HUES64 (cell line): ENCODE data around the gene APCDD1.
A peak's percentile ranks its signal among the peaks of the same experiment; 100 is the strongest.

Experiments
- H3K27ac ChIP-seq: 2 replicates; pipeline ENCODE4 v1.7.0; 2013; ENCODE audit warnings: low read depth, low read length, inconsistent platforms
- H3K27me3 ChIP-seq: 2 replicates; pipeline ENCODE4 v1.6.1; 2013; ENCODE audit warnings: mild to moderate bottlenecking, low read length; ENCODE audit not compliant: insufficient read depth
- H3K36me3 ChIP-seq: 2 replicates; pipeline ENCODE4 v1.6.1; 2013; ENCODE audit warnings: mild to moderate bottlenecking, low read length; ENCODE audit not compliant: insufficient read depth
- H3K4me1 ChIP-seq: 2 replicates; pipeline ENCODE4 v1.6.1; 2013; ENCODE audit warnings: mild to moderate bottlenecking, low read length, moderate library complexity; ENCODE audit not compliant: insufficient read depth
- H3K4me3 ChIP-seq: 2 replicates; pipeline ENCODE4 v1.5.1; 2013; ENCODE audit warnings: mild to moderate bottlenecking, low read length, moderate library complexity
- H3K9ac ChIP-seq: 2 replicates; pipeline ENCODE4 v1.6.1; 2013; ENCODE audit warnings: mild to moderate bottlenecking, low read depth, low read length
- H3K9me3 ChIP-seq: 2 replicates; pipeline ENCODE4 v1.6.1; 2013; ENCODE audit warnings: low read depth, low read length; ENCODE audit not compliant: insufficient read depth
- WGBS: fragments of 150-250, 120-280 bp; methylation state at CpG from one replicate; pipeline ENCODE4 v1.1.7; 2013; ENCODE audit warnings: missing lambda C conversion rate; 5-methylcytosine and 5-hydroxymethylcytosine counted together

Gene APCDD1

DNA sequence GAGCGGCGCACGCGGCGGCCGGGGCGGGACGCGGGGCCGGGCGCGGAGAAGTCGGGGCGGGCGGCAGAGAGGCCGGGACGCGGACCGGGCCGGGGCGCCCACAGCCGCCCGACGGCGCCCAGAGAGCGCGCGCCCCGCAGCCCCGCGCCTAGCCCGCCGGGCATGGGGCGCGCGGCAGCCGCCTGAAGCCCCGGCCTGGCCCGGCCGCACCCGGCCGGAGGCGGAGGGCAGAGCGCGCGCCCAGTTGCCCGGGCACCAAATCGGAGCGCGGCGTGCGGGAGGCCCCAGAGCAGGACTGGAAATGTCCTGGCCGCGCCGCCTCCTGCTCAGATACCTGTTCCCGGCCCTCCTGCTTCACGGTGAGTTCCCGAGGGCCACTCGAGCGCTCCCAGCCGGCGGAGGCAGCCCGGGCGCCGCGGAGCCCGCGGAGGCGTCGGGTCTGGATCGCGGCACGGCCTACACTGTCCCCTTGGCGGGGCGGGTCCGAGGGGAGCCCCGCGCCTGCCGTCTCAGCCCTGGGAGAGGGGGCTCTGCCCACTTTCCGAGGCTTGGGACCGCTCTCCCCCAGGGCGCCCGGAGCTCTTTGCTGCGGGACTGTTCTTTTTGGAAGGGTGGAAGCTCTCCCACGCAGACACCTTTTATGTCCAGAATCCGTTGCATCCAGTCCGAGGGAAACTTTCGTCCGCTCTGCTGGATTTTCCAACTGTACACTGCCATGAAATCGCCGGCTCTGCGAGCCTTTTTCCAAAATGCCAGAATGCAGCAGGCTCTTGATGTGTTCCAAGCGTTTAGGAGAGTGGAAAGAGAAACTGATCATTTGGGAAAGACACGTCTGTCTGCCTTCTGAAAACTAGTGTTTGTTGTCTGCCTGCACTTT is 484 bp downstream of the APCDD1 start:
- Histone ChIP-seq H3K9me3 (no peaks in the 10 kb centered on the region), H3K36me3 (no peaks in the 10 kb centered on the region), H3K4me3 (peak overlapping the region; percentile 76), H3K4me1 (peaks cover 26% of the 10 kb centered on the region), H3K9ac (peak overlapping the region; percentile 80), H3K27me3 (peaks cover 66% of the 10 kb centered on the region), H3K27ac (no peak overlapping the region)
- under 1% methylated on average over 94 of the region's 94 CpGs for WGBS

DNA sequence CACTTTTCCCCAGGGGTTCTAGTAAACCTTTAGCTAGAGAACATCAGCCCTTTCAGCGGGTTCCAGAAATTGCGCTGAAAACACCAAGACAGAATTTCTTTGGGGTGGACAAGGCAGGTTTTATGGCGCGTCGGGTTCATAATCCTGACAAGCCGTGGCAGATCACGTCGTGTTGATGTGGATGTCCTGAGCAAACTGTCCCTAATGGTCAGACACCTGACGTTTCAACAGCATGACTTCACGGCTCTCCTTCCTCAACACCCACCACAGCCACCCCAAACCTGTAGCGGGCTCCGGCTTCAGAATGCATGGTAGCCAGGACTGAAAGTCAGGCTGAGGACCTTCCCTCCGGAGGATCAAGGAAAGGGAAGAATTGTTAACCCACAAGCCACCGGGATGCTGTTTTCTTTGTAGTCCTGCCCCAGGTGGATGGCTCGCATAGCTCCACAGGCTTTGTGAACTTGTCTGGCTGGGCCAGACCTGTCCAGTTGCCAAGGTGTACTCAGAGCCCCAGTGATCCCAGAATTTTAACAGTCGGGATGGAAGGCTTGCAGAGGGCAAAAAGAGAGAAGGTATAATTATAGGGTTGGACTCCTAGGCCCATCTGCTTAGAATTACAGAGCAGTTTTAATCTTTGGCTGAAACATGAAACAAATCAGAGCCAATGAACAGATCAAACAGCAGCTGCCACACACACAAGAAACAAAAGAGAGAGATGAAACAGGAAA is 1.5 kb downstream of the APCDD1 start:
- Histone ChIP-seq H3K9me3 (no peaks in the 10 kb centered on the region), H3K4me1 (peaks cover 26% of the 10 kb centered on the region), H3K36me3 (no peaks in the 10 kb centered on the region), H3K9ac (peak overlapping the region; percentile 8; the same call in 1 of the 2 replicates), H3K4me3 (peak overlapping the region; percentile 76), H3K27me3 (peaks cover 66% of the 10 kb centered on the region), H3K27ac (no peak overlapping the region)
- WGBS = 12% methylated on average over 16 of the region's 16 CpGs

DNA sequence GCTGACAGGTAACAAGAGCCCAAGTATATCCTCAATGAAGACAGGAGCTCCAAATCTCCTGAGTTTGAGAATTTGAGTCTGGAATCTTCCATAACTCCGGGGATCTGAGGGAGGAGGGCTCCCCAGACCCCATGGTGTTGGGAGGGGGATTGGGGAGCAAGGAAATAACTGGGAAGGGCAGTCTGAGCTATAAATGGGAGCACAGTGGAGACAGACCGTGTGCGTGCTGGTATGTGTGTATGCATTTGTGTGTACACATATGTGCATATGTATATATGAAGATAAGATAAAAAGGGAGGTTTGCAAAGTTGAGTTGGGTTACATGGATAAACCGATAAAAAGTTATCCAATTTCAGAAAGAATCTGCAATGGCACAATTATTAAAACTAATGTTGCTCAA is 2.3 kb downstream of the APCDD1 start:
- 83% methylated on average over 4 of the region's 4 CpGs for WGBS
- peaks cover 61% of the 10 kb centered on the region for H3K27me3 ChIP-seq
- H3K9ac ChIP-seq = no peak overlapping the region
- H3K9me3 ChIP-seq = no peaks in the 10 kb centered on the region
- H3K4me3 ChIP-seq = peak overlapping the region; percentile 76; the same call in 1 of the 2 replicates
- H3K4me1 ChIP-seq = peaks cover 26% of the 10 kb centered on the region
- no peak overlapping the region for H3K27ac ChIP-seq
- no peaks in the 10 kb centered on the region for H3K36me3 ChIP-seq

DNA sequence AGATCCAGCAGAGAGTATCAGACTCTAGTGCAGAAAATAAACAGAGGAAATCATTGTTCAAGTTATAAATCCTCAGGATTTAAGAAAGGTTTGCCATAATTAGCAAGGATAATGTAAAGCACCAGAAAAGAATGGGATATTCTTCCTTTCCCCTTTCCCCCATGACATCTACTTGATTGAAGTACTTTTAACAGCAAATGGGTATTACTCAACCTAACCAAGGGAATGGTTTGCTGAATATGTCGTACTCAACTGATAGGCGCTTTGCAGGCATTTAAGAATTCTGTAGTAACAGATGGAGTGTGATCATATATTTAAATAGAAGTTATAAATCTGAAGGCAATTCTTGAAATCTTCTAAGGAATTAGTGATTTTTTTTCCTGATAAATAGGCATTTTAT is 2.7 kb downstream of the APCDD1 start:
- Histone ChIP-seq H3K27me3 (peaks cover 57% of the 10 kb centered on the region), H3K4me3 (no peak overlapping the region; the same call in 1 of the 2 replicates), H3K9me3 (no peaks in the 10 kb centered on the region), H3K4me1 (peaks cover 26% of the 10 kb centered on the region), H3K9ac (no peak overlapping the region), H3K27ac (no peak overlapping the region), H3K36me3 (no peaks in the 10 kb centered on the region)
- WGBS = 85% methylated on average over 2 of the region's 2 CpGs

DNA sequence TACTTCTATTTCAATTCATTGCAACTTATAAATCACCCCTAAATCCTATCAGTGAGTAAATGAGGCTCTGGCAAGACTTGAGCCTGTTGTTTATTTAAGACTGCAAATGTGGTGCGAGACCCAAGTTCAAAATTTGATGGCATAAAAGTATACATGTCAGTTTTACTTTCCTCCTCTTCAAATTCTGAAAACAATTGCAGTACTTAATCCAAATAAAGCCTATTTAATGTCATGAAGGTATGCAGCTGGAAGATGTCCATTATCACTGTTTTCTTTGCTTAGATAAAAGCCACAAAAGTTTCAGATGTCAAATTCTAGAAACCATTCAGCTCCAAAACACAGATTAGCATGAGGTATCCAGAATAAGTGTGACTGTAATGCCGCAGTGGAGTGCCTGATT is 3.3 kb downstream of the APCDD1 start:
- no peaks in the 10 kb centered on the region for H3K9me3 ChIP-seq
- H3K36me3 ChIP-seq = no peaks in the 10 kb centered on the region
- peaks cover 51% of the 10 kb centered on the region for H3K27me3 ChIP-seq
- no peak overlapping the region for H3K27ac ChIP-seq
- H3K4me3 ChIP-seq = no peak overlapping the region; the same call in 1 of the 2 replicates
- peaks cover 26% of the 10 kb centered on the region for H3K4me1 ChIP-seq
- H3K9ac ChIP-seq = no peak overlapping the region
- 92% methylated on average over 2 of the region's 2 CpGs for WGBS

DNA sequence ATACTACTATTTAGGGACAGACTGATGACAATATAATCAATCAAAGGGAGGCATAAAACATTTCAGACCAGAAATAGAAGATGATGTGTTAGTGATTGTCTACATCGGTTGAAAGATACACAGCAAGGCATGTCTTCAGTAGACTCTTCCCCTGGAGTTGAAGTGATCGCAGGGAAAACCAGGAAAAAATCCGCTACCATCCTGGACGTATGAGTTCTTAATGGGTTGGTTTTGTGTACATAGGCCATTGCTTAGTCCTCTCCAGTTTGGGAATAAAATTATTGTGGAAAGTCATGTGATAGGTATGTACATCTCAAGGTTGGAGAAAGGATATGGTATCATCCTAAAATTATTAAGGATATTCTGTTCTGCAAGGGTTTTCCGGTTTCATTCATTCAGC is 4.3 kb downstream of the APCDD1 start:
- H3K9me3 ChIP-seq = no peaks in the 10 kb centered on the region
- peaks cover 26% of the 10 kb centered on the region for H3K4me1 ChIP-seq
- 95% methylated on average over 5 of the region's 5 CpGs for WGBS
- H3K4me3 ChIP-seq = no peak overlapping the region
- no peaks in the 10 kb centered on the region for H3K36me3 ChIP-seq
- no peak overlapping the region for H3K27ac ChIP-seq
- peaks cover 41% of the 10 kb centered on the region for H3K27me3 ChIP-seq
- no peak overlapping the region for H3K9ac ChIP-seq

DNA sequence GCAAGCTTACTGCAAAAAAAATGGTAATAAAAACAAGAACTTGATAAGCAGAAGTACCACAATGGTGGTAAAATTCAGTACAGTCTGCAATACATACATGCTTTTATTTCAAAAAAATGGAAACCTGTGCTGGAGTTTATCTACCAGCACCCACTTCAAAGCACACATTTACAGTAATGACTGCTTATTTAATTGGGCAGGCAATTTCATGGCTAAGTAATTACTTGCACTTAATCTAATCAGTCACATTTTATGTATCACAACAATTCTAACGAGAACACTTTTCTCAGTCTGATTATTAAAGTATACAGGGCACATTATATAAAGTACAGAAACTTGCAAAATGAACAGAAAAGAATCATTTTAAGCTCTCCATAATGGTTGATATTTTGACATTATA is 5.2 kb downstream of the APCDD1 start:
- no CpG with 5 or more reads among the region's 1 CpG for WGBS
- peaks cover 26% of the 10 kb centered on the region for H3K4me1 ChIP-seq
- no peak overlapping the region for H3K27ac ChIP-seq

DNA sequence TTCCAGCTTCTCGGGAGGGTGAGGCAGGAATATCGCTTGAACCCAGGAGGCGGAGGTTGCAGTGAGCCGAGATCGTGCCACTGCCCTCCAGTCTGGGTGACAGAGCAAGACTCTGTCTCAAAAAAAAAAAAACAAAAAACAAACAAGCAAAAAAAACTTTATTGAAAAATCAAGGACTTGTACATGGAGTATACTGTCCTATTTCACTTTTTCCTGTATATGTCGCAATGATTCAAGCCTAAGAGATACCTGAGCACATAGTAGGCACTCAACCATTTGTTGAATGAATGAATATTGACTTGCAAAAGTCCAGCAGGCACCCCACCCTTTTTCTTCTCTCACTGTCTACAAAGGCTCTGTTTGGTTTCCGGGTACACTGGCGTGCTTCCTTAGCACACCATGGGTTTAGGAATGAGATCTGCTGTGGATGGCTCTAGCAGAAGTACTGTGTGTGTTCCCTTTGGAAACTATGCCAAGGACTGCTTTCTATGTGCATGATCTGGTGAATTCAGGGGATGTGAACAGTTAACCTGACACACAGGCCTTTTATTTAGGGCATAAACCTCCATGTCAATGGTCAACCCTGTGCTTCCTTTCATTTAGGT is 6.1 kb downstream of the APCDD1 start:
- Histone ChIP-seq H3K4me3 (no peak overlapping the region), H3K4me1 (peaks cover 22% of the 10 kb centered on the region), H3K27me3 (peaks cover 29% of the 10 kb centered on the region), H3K36me3 (no peaks in the 10 kb centered on the region), H3K9me3 (no peaks in the 10 kb centered on the region), H3K27ac (no peak overlapping the region), H3K9ac (no peak overlapping the region)
- WGBS = 97% methylated on average over 8 of the region's 8 CpGs

More for the DNA sequence above, 5.2 kb downstream of the APCDD1 start:
- no peak overlapping the region for H3K9ac ChIP-seq
- H3K27me3 ChIP-seq = peaks cover 37% of the 10 kb centered on the region
- no peaks in the 10 kb centered on the region for H3K9me3 ChIP-seq
- H3K36me3 ChIP-seq = no peaks in the 10 kb centered on the region
- no peak overlapping the region for H3K4me3 ChIP-seq

DNA sequence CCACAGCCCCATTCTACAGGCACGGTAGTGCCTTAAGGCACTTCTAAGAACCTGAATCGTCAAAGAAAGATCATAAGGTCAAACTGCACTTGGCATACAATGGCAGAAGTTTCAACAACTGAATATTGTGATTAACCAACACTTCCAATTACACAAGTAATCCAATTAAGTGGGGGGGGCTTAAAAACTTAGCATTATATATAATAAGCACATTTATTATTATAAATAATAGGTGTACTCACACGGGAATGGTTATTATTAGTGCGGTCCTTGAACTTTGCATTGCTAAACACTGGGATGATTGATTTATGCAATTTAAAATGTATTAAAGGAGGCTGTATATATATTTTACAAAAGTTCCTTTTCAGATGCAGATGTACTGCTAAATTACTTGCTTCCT is 7.6 kb downstream of the APCDD1 start:
- 90% methylated on average over 4 of the region's 4 CpGs for WGBS
- H3K36me3 ChIP-seq = no peaks in the 10 kb centered on the region
- no peak overlapping the region for H3K4me3 ChIP-seq
- peaks cover 14% of the 10 kb centered on the region for H3K27me3 ChIP-seq
- H3K9ac ChIP-seq = no peak overlapping the region
- no peak overlapping the region for H3K27ac ChIP-seq
- peaks cover 15% of the 10 kb centered on the region; the same call in 1 of the 2 replicates for H3K4me1 ChIP-seq
- no peaks in the 10 kb centered on the region for H3K9me3 ChIP-seq

DNA sequence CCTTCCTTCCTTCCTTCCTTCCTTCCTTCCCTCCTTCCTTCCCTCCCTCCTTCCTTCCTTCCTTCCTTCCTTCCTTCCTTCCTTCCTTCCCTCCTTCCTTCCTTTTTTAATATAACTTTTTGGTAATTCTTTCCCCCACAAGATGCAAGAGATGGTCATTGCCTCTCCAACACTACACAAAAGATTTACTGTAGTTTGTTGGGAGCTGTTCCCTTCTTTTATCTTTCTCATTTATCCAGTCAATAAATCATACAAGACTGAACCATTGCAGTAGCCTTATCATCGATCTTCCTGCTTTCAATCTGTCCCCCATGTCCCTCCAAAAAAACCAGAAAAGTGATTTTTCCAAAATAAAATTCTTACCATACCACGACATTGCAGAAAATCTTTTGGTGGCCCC is 8.2 kb downstream of the APCDD1 start:
- Histone ChIP-seq H3K27me3 (peaks cover 8% of the 10 kb centered on the region), H3K27ac (no peak overlapping the region), H3K4me3 (no peak overlapping the region), H3K9ac (no peak overlapping the region), H3K9me3 (no peaks in the 10 kb centered on the region), H3K4me1 (peaks cover 9% of the 10 kb centered on the region; the same call in 1 of the 2 replicates), H3K36me3 (no peaks in the 10 kb centered on the region)
- WGBS = 87% methylated on average over 2 of the region's 2 CpGs

DNA sequence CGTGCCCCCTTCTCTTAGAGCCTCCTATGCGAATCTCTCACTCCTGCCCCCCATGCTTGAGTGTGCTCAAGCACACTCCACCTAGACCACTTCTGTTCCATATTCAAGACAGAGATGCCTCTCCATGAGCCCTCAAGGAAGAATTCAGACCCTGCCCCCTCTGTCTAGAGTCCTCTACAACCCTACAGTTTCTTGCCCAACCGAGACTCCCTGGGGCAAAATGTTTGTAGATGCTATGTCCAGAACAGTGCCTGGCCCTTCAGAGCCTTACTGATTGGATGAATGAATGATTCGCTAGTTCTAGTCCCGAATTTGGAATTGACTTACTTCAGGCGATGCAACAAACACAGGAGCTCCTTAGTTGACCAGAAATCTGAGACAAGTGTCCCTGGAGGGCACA is 8.7 kb downstream of the APCDD1 start:
- H3K4me3 ChIP-seq = no peak overlapping the region
- WGBS = 91% methylated on average over 6 of the region's 6 CpGs
- H3K27me3 ChIP-seq = peaks cover 5% of the 10 kb centered on the region; the same call in 1 of the 2 replicates
- H3K9me3 ChIP-seq = no peaks in the 10 kb centered on the region
- no peak overlapping the region for H3K9ac ChIP-seq
- H3K36me3 ChIP-seq = no peaks in the 10 kb centered on the region
- H3K27ac ChIP-seq = no peak overlapping the region
- H3K4me1 ChIP-seq = peaks cover 5% of the 10 kb centered on the region
